ENCODE results near the gene ZNFX1. TPM values are rescaled to one million over a fixed set of nuclear protein-coding genes. Genes with fewer than 3 reads are reported as not detected.

The ZNFX1 gene
- total RNA-seq, 1 donor, result 61.5 TPM

- Histone ChIP-seq H4K20me1 (ENCODE audit: insufficient read depth, low read length) (peaks cover 51% of the 10 kb centered on the region), H3K4me1 (ENCODE audit: insufficient read depth, low read length) (peaks cover 6% of the 10 kb centered on the region), H3K27me3 (ENCODE audit: insufficient read depth, low read length) (no peaks in the 10 kb centered on the region), H3K36me3 (ENCODE audit: insufficient read depth, low read length) (peaks cover 72% of the 10 kb centered on the region), H3K27ac (ENCODE audit: low read depth, low read length) (no peak overlapping the region), H3K4me2 (ENCODE audit: insufficient read depth, low read length) (peak overlapping the region; percentile 44), H2AFZ (ENCODE audit: low read length) (no peak overlapping the region), H3K79me2 (ENCODE audit: insufficient read depth, low read length) (peaks cover 94% of the 10 kb centered on the region), H3K9me3 (ENCODE audit: low read depth, low read length) (no peaks in the 10 kb centered on the region), H3K4me3 (ENCODE audit: insufficient read depth, low read length) (peak overlapping the region; percentile 25)
- TF ChIP-seq, protein P1, sequence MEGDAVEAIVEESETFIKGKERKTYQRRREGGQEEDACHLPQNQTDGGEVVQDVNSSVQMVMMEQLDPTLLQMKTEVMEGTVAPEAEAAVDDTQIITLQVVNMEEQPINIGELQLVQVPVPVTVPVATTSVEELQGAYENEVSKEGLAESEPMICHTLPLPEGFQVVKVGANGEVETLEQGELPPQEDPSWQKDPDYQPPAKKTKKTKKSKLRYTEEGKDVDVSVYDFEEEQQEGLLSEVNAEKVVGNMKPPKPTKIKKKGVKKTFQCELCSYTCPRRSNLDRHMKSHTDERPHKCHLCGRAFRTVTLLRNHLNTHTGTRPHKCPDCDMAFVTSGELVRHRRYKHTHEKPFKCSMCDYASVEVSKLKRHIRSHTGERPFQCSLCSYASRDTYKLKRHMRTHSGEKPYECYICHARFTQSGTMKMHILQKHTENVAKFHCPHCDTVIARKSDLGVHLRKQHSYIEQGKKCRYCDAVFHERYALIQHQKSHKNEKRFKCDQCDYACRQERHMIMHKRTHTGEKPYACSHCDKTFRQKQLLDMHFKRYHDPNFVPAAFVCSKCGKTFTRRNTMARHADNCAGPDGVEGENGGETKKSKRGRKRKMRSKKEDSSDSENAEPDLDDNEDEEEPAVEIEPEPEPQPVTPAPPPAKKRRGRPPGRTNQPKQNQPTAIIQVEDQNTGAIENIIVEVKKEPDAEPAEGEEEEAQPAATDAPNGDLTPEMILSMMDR (IDR thresholded peaks at IDR 0.05; ENCODE audit: extremely low read depth, low read depth, low read length), result no peak
- no peak for DNase-seq (ENCODE audit: insufficient read length, low spot score, missing footprints)
Measured at GRCh38 chr20:49268600-49269365, 9.1 kb downstream of the ZNFX1 start.

DNA sequence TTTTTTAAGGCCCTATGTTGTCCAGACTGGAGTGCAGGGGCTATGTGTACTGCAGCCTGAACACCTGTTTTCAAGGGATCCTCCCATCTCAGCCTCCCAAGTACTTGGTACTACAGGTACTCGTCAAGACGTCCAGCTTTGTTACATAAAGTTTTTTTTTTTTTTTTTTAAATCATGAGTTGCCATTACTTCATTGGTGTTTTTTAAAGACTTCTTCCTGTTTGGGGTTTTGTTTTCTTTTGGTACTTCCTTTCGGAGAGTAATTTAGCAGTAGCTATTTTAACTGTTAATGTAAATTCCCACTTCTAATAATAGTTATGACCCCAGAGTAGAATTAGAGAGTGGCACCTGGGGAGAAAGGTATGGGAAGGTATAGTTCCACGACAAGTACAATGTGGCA lies 10.5 kb downstream of the ZNFX1 start:
- no peak overlapping the region for H2AFZ ChIP-seq (ENCODE audit: low read length)
- peaks cover 6% of the 10 kb centered on the region for H3K4me1 ChIP-seq (ENCODE audit: insufficient read depth, low read length)
- H3K79me2 ChIP-seq (ENCODE audit: insufficient read depth, low read length), result peaks cover 80% of the 10 kb centered on the region
- H3K27ac ChIP-seq (ENCODE audit: low read depth, low read length), result no peak overlapping the region
- no peaks in the 10 kb centered on the region for H3K27me3 ChIP-seq (ENCODE audit: insufficient read depth, low read length)
- peaks cover 51% of the 10 kb centered on the region for H4K20me1 ChIP-seq (ENCODE audit: insufficient read depth, low read length)
- no peak overlapping the region for H3K4me2 ChIP-seq (ENCODE audit: insufficient read depth, low read length)
- H3K4me3 ChIP-seq (ENCODE audit: insufficient read depth, low read length), result no peak overlapping the region
- TF ChIP-seq, protein P1 (IDR thresholded peaks at IDR 0.05; ENCODE audit: extremely low read depth, low read depth, low read length), result no peak
- DNase-seq (ENCODE audit: insufficient read length, low spot score, missing footprints), result no peak
- H3K9me3 ChIP-seq (ENCODE audit: low read depth, low read length), result no peaks in the 10 kb centered on the region
- peaks cover 71% of the 10 kb centered on the region for H3K36me3 ChIP-seq (ENCODE audit: insufficient read depth, low read length)

- Histone ChIP-seq H3K4me2 (ENCODE audit: insufficient read depth, low read length) (no peak overlapping the region), H2AFZ (ENCODE audit: low read length) (no peak overlapping the region), H3K79me2 (ENCODE audit: insufficient read depth, low read length) (peaks cover 36% of the 10 kb centered on the region), H3K27me3 (ENCODE audit: insufficient read depth, low read length) (no peaks in the 10 kb centered on the region), H3K36me3 (ENCODE audit: insufficient read depth, low read length) (peaks cover 73% of the 10 kb centered on the region), H3K4me1 (ENCODE audit: insufficient read depth, low read length) (no peaks in the 10 kb centered on the region), H3K4me3 (ENCODE audit: insufficient read depth, low read length) (no peak overlapping the region), H3K27ac (ENCODE audit: low read depth, low read length) (no peak overlapping the region), H4K20me1 (ENCODE audit: insufficient read depth, low read length) (peaks cover 20% of the 10 kb centered on the region), H3K9me3 (ENCODE audit: low read depth, low read length) (no peaks in the 10 kb centered on the region)
- no peak for DNase-seq (ENCODE audit: insufficient read length, low spot score, missing footprints)
- TF ChIP-seq, protein P1 (IDR thresholded peaks at IDR 0.05; ENCODE audit: extremely low read depth, low read depth, low read length), result no peak
Measured at GRCh38 chr20:49262444-49262843, 15.4 kb downstream of the ZNFX1 start.

DNA sequence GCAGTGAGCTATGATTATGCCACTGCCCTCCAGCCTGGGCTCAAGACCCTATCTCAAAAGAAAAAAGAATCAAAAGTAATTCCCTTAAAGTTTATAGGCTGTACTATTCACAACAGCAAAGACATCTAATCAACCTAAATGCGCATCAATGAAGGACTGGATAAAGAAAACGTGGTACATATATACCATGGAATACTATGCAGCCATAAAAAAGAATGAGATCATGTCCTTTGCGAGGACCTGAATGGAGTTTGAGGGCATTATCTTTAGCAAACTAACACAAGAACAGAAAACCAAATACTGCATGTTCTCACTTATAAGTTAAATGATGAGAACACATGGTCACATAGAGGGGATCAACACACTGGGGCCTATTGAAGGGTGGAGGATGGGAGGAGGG lies 16.7 kb downstream of the ZNFX1 start:
- H4K20me1 ChIP-seq (ENCODE audit: insufficient read depth, low read length), result peaks cover 15% of the 10 kb centered on the region
- no peaks in the 10 kb centered on the region for H3K9me3 ChIP-seq (ENCODE audit: low read depth, low read length)
- no peak overlapping the region for H3K4me2 ChIP-seq (ENCODE audit: insufficient read depth, low read length)
- TF ChIP-seq, protein P1 (IDR thresholded peaks at IDR 0.05; ENCODE audit: extremely low read depth, low read depth, low read length), result no peak
- H3K4me1 ChIP-seq (ENCODE audit: insufficient read depth, low read length), result no peaks in the 10 kb centered on the region
- H3K36me3 ChIP-seq (ENCODE audit: insufficient read depth, low read length), result peaks cover 85% of the 10 kb centered on the region
- no peak for DNase-seq (ENCODE audit: insufficient read length, low spot score, missing footprints)
- no peaks in the 10 kb centered on the region for H3K27me3 ChIP-seq (ENCODE audit: insufficient read depth, low read length)
- H3K4me3 ChIP-seq (ENCODE audit: insufficient read depth, low read length), result no peak overlapping the region
- peaks cover 23% of the 10 kb centered on the region for H3K79me2 ChIP-seq (ENCODE audit: insufficient read depth, low read length)
- no peak overlapping the region for H3K27ac ChIP-seq (ENCODE audit: low read depth, low read length)
- no peak overlapping the region for H2AFZ ChIP-seq (ENCODE audit: low read length)
